ENCODE data around the gene E2F3.
"Not testable (repeated sequence)": the region's sequence is repeated elsewhere in the genome, so short reads cannot be mapped to it uniquely, and the experiment has no call there.

The E2F3 gene

GRCh38 chr6:20472748-20473147 lies 71.1 kb downstream of the E2F3 start:
- DNase-seq = no peak

DNA sequence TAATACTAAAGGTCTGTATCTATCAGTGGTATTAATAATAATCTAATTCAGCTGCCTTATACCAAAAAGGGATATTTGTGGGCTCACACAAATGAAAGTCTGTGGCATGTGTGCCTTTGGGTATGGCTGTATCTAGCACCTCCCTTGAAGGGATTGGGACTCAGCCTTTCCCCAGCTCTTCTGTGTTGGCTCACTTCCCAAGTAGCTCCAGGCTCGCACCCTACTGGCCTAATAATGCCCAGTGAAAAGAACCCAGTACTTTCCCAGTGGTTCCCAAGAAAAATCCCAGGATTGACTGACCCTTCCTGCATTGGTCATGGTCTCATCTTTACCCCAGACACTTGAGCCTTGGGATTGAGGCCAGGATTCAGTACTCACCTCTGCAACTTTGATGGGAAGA lies 71.8 kb downstream of the E2F3 start:
- DNase-seq = no peak

DNA sequence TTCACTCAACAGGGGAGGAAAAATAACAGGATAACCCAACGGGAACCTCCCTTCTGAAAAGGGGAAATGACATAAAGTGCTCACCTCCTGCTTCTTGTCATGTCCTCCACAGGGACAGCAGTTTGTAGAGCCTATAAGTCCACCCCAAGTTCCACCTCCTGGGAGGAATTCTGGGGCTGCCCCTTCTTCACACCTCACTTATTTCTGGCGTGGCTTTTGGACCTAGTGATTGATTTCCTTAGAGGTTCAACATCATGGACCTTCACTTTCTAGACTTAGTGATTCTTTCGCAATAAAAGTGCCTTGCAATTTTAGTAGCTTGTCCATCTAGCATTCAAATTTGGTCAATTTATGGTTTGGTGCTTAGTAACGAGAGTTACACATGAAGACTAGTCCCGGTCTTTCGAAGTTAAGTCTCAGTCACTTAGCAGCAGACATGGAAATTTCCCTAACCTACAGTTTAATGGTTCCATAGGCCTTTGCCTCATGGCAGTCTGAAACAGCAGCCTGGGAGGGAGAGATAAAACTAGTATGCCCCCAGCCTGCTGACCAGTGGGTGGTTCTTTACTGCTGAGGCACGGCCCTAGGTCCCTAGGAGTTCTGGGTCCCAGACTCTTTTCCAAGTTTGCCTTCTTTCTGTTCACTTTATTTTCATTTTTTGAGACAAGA lies 73.3 kb downstream of the E2F3 start:
- no peak for DNase-seq

GRCh38 chr6:20476501-20477043 lies 74.9 kb downstream of the E2F3 start:
- no peak for DNase-seq

- DNase-seq = no peak
These were observed 75.8 kb downstream of the E2F3 start for GRCh38 chr6:20477485-20477884.

DNA sequence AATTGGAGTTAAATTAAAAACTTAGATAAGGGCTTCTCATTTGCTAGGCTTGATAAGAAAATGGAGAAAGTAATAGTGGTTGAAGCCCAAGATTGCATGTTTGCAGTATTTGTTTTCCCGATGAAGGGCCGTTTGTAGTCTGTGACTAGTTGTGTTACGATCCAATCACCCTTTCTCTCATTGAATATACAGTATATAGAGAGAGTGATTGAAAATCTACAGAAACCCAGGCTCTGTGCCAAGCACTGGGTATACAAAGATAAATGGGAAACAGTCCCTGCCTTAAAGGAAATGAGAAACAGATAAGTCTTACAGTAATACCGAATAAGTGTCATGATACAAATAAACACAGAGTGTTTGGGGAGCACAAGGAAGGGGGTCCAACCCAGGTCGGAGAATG lies 77.4 kb downstream of the E2F3 start:
- no peak for DNase-seq

GRCh38 chr6:20479526-20479925 lies 77.8 kb downstream of the E2F3 start:
- no peak for DNase-seq

DNA sequence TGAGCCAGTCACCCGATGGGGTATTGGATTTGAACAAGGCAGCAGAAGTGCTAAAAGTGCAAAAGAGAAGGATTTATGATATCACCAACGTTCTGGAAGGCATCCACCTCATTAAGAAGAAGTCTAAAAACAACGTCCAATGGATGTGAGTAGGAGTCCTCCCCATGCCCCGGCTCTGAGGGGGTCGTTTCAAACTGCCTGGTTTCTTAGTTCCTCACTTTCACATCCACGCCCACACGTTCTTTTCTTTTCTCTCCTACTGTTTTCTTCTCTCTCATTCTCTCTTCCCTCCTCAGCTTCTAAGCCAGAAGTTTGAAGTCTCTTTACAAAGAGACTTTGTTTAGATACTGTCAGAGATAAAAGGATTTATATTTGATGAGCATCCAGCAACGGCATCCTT lies 79.6 kb downstream of the E2F3 start:
- no peak for DNase-seq

DNA sequence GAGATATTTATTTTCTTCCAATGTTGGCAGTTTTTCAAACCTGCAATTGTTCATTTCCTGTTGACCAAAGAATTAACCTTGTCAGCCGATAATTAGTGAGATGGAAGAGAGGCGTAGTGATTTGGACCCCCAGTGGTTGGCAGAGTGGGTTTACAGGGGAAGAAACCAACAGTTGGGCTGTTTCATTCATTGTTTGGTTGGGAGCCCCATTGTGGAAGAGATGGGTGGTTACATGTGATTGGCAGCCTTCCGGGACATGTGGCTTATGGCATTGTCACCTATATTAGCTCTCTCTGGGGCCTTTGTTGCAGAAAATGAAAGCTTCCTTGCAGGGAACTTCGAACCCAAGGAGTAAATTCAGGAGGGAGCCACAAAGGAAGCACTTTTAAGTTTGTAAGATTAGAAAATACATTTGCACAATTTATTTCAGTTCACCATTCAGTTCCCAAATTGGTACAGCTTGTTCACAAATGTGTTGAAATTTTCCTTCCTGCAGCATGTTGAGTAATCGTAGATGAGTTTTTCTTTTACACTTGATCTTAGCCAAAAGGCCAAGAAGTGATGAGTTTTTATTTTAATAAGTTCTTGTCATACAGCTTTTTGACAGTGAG lies 82.3 kb downstream of the E2F3 start:
- DNase-seq = no peak

DNA sequence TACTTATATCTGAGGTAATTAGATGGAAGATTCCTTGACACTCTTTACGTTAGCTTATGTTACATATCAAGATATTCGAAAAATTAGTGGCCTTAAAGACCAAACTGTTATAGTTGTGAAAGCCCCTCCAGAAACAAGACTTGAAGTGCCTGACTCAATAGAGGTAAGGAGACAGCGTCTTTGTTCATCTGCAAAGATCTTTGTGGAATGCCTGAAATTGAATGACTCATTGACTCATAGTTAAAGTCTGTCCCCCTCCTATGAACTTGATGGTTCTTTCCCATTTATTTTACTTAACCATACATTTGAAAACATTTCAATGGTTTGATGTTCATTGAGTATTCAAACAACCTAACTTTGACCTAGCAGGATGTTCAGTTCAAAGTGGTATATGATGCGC lies 85.0 kb downstream of the E2F3 start:
- DNase-seq = no peak

DNA sequence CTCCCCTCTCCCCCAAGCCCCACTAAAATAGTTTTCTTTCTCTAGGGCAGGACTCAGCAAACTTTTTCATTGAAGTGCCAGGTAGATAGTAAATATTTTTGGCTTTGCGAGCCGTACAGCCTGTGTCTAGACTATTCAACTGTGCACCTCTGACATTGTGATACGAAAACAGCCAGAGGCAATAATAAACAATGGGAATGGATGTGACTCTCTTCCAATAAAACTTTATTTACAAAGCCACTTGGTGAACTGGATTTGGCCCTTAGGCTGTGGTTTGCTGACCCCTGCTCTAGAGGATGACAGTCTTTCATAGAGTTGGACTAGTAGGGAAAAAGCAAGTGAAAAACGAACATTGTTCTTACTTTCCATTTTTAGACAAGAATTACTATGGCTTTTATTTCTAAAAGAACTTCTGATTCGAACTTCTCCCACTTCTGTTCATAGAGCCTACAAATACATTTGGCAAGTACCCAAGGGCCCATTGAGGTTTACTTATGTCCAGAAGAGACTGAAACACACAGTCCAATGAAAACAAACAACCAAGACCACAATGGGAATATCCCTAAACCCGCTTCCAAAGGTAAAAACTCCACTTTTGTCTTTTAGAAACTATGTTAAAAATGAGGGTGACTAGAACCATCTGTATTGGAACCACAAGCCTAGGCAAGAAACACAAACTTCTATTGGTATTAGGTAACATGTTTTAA lies 86.1 kb downstream of the E2F3 start:
- no peak for DNase-seq

GRCh38 chr6:20490591-20490990 lies 88.9 kb downstream of the E2F3 start:
- no peak for DNase-seq

- DNase-seq = no peak
These were observed 90.4 kb downstream of the E2F3 start for GRCh38 chr6:20492099-20492498.

DNA sequence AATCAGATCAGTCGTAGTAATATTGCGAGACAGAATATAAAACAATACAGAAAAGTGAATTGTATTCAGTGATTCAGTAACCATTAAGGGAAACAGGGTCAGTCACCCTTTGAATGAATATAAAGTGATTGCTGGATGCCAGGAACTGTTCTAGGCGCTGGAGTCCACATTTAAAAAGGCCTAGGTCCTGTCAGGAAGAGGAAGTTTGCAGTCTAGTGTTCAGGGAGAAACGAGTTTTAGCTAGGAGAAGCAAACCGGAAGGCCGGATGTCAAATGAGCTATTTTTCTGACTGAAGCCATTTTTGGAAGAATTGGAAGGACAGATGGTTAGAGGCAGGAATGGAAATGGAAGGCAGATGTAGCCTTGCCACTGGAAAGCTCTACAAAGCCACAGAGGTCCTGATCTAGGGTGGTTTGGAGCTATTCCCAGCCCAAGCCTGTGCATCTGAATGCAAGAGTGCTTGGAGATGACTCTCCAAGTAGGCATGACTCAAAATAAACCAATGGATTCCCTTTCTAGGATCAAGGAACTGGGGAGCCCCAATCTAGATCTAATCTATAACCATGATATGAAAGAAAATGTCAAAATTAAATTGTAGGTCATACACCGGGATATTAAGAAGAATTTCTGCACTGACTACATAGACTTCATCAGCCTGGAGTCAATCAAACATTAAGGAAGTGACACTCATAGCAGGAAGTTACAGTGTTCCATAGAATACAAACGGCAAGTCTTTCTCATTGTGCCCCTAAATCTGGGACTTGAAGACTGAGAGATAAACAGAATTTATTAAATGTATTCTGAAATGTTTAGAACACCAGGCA lies 95.7 kb downstream of the E2F3 start:
- no peak for DNase-seq

- DNase-seq = no peak
These were observed 96.3 kb downstream of the E2F3 start for GRCh38 chr6:20498041-20498385.

- DNase-seq = no peak
These were observed 107.5 kb downstream of the E2F3 start for GRCh38 chr6:20509212-20509611.

DNA sequence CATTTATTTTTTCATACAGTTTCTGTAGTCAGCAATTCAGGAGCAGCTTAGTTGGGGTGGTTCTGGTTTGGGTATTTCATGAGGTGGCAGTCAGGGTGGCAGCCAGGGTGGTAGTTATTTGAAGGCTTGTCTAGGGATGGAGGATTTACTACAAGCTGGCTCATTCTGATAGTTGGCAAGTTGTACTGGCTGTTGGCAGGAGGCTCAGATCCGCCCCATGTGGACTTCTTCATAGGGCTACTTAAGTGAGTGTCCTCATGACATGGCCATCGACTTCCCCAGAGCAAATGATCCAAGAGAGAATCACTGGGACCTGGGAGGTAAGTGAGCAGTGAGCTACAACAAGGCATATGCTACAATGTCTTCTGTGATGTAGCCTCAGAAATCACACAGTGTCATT lies 110.2 kb downstream of the E2F3 start:
- DNase-seq = no peak

GRCh38 chr6:20525208-20525607 lies 123.5 kb downstream of the E2F3 start:
- DNase-seq = not testable (repeated sequence)

DNA sequence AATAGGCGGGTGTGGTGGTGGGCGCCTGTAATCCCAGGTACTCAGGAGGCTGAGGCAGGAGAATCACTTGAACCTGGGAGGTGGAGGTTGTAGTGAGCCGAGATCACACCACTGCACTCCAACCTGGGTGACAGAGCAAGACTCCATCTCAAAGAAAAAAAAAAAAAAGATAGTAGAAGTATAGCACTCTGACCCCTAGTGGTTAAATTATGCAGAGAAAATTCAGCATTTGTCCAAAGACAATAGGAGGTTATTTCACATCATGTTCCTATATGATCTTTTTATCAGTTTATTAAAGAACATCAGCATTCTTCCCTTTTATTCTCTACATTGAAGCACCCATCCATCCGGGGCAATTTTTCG lies 127.4 kb downstream of the E2F3 start:
- peak; percentile 91 for DNase-seq

- DNase-seq = no peak
These were observed 131.2 kb downstream of the E2F3 start for GRCh38 chr6:20532881-20533280.

DNA sequence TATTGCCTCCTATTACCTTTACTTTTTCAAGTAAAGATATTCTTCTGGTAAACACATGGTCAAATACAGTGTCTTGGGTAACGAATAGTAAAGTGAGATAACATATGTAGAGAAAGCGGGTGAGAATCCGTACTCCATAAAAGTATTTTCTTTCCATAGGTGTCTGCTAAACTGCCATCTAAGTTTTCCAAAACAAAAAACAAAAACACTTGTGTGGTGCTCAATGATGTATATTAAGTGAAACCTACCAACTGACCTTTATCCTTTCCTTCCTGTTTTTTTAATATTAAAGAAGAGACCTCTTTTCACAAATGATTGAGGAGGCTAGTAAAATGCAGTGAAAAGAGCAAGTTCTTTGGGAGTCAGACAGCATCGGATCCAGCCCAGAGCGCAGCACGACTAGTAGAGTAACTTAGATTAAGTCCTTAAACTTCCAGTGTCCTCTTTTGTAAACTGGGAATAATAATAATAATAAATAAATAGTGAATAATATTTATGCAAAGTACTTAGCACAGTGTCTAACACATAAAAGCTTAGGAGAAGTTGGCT lies 132.1 kb downstream of the E2F3 start:
- DNase-seq = no peak

DNA sequence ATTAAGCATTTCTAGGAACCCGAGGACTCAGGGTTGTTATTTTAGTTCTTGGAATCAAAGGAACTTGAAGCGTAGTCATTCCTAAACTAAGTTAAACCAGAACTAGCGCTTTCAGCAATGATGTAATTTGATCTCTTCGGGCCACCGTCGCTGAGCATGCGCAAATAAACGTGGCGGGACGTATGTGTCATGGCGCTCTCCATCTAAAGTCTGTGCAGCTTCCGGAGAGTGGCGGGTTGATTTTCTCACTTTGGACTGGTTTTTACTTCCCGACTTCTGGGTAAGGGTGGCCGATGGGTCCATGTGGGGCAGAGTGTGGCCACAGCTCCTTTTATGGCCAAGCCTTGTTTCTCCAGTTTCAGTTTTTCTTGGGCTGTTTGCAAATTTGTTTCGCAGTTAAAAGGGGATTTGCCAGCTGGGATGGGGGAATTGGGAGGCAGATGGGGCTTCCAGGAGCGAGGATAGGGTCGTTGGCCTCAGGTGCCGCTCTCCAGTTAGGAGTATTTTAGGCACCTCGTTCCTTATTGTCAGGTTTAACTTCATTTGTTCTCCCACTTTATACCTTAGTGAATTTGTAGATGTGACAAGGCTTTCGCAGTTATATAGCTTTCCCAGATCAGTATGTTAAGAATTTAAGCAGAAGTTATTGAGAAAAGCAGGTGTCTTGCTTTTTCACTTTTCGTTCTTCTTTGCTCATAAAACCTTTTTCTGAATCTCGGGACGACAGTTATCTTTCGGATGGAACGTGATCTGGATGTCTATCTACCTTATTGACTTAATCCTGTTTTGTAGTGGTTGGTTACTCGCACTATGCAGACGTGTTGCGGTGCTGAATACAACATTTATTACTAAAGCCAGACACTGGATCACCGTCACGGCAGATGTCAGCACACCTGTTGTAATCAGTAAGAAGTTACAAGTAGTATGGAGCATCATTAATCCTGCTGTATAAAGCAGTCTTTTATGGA lies 132.9 kb downstream of the E2F3 start, which contains the start of gene CDKAL1:
Gene CDKAL1 (plus strand): TSS at position 163 of the 968 bp plus-strand sequence. CDS start 11,894 bp downstream, outside the sequence.
- DNase-seq = peak; percentile 97

All from NCI-H82 (cell line).